GM21619 (cell line): ENCODE results near the gene ABHD17B.

Experiments used
- ATAC-seq: cut with Tn5 transposase; IDR thresholded peaks from one replicate; pipeline ENCODE4 v1.9.1; 2021; ENCODE audit not compliant: unreplicated experiment

ABHD17B gene

GRCh38 chr9:71879644-71880174 is 31.3 kb downstream of the ABHD17B start:
- ATAC-seq, result no peak

GRCh38 chr9:71878327-71879274 is 32.4 kb downstream of the ABHD17B start:
- ATAC-seq, result no peak

DNA sequence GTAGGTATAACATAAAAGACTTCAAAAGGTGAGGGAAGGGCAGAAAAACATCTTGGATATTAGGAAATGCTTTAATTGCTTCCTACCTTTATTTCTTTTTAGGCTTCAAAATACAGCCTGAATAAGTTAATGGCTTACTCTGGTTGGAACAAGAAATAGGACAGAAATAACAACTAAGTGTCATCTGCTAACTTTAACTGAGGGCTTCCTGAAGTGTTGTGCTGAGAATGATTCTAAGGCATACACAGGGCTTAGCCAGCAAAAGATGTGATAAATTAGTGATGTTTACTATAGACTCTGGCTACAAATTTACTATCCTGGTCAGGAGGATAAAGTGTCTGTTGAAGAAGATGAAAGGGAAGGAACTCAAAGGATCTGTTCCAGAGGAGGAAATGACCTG is 34.2 kb downstream of the ABHD17B start:
- no peak for ATAC-seq

DNA sequence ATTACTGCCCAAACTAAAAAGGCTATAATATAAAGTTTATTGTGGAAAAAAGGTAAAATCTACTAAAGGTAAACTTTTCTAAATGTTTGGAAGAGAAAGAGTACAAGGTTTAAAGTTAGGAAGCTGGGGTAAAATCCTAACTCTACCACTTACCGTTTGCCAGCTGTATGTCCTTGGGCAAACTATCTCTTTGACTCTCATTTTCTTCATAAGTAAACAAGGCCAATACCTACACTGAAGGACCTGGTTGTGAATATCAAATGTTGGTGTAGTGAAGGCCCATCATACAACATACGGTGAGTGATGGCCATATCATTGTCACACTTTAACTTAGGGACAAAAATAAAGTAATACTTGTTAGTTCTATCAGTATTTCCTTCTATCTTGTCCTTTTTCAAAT is 34.9 kb downstream of the ABHD17B start:
- ATAC-seq, result no peak

GRCh38 chr9:71875345-71875744 is 35.6 kb downstream of the ABHD17B start:
- no peak for ATAC-seq

DNA sequence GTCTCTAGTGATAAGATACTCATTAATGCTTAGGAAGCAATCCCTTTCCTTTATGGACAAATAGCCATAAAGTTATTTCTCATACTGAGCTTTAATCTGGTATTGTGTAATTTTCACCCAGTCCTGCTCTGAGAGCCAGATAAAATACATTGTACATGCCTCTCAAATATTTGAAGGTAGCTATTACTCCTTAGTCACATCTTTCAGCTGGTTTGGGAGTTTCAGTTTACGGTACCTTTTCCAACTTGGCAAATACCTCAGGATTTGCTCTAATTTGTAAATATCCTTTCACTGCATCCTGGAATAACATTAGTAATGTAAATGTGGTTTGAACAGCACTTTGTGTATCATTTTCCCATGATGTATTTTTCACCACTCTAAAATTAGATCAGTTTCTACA is 47.4 kb downstream of the ABHD17B start:
- no peak for ATAC-seq

DNA sequence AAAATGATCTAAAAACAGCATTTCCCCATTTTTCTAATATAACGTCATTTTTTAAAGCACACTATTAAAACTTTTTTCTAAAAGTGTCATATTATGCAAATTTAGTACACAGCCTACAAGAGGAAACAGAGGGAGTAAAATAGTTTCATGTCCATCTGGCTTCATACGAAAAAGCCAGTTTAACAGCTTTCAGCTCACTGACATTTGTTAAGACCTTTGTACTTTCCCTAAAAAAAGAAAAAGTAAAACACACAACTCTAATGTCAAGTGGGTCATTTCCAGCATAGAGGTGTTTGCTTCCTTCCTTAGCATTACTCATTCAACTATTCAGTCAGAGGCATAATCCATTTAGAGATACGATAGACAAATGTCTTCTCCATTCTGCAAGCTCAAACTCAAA is 49.4 kb downstream of the ABHD17B start:
- no peak for ATAC-seq

GRCh38 chr9:71859939-71860338 is 51.1 kb downstream of the ABHD17B start:
- ATAC-seq, result no peak

DNA sequence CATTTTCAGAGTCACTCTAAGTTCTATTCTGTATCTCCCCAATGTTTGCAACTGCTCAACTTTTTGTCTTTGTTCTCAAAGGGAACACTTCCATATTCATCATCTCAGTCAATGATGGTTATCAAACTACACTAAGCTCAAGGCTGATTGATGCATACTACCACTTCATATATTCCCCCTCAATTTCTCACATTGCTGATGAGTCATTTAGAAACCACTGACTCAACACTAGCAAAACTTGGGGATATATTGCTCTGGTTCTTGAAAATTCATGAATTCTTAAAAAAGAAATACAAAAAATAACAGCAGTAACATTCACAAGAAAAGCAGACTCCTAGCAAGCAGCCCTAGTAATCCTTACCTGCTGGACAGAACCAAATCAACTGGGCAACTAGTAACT is 52.2 kb downstream of the ABHD17B start:
- ATAC-seq, result peak; percentile 73

GRCh38 chr9:71858102-71858798 is 52.7 kb downstream of the ABHD17B start:
- ATAC-seq, result no peak

DNA sequence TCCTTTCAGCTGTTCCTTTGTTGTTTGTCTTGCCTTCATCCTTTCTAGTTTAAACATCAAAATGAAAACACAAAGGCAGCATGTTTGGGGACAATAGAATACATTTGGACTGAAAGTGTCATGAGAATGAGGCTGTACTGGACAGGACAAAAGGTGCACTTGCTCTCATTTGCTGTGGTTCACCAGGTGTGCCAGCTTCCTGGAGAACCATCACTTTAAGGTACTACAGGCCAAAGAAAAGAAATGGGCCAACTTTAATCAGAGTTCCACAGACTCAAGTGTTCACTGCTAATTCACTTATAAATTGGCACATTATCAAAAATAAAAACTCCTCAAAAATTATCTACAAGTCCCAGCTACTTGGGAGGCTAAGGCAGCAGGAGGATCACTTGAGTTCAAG is 53.8 kb downstream of the ABHD17B start:
- ATAC-seq, result no peak

DNA sequence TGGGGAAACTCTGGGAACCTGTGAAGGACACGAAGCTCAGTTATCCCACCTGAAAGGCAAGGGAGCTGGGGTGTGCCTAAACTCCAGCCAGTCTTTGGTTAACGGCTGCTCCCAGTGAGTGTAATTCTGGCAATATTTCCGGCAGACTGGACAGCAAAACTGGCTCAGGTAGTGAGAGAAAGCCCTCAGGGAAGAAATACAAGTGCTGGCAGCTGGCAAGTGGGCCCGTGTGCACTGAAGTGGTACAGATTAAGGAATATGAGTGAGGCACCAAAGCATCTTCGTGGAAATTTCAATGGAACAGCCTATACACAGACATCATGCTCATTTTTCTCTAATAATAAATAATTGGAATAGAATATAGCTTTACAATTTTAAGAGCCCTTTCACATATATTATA is 56.2 kb downstream of the ABHD17B start:
- ATAC-seq, result no peak

GRCh38 chr9:71853084-71853483 is 57.9 kb downstream of the ABHD17B start:
- no peak for ATAC-seq

- ATAC-seq, result no peak
Measured at GRCh38 chr9:71850996-71851395, 60.0 kb downstream of the ABHD17B start.

- ATAC-seq, result no peak
Measured at GRCh38 chr9:71847892-71848291, 63.1 kb downstream of the ABHD17B start.

DNA sequence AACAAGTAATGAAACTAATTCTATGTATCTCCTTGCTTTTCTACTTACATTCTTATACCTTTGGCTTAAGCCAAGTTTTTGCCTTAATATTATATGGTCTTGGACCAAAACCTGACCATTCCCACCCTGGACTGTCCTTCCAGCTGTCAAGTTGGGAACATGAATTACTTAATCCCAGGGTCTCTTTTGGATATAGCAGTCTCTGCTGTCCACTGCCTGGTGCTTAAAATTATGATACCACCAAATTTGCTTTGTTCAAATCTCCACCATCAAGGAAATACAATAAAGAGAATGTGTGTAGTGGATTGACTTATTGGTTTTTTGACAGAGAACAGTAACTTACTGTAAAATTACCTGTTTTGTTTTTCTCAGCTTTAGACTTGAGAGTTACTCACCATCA is 66.2 kb downstream of the ABHD17B start:
- ATAC-seq, result no peak

DNA sequence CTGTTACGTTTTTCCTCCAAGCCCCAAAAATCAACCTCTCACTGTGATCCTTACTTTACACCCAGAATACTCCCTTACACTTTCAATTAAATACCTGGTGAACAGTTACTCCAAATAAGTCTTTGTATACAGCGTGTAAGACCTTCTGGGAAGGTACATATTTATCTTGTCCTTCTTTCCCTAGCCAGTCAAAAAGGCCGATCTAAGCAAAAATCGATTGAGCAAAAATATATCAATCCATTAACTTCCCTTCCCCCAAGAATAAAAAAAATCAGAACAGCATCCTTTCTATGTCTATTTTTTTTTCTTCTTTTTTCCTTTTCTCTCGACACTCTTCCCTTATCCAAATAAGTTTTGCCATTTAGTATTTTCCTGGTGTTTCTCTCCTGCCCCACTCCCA is 71.3 kb downstream of the ABHD17B start:
- ATAC-seq, result no peak

DNA sequence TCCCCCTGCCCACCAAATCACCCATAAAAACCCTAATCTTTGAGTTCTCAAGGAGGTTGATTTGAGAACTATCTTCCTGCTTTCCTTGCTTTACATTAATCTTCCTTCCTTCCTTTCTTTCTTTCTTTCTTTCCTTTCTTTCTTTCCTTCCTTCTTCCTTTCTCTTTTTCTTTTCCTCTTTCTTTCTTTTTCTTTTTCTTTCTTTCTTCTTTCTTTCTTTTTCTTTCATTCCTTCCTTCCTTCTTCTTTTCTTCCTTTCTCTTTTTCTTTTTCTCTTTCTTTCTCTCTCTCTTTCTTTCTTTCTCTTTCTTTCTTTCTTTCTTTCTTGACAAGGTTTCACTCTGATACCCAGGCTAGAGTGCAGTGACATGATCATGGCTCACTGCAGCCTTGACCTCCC is 75.4 kb downstream of the ABHD17B start:
- no peak for ATAC-seq

DNA sequence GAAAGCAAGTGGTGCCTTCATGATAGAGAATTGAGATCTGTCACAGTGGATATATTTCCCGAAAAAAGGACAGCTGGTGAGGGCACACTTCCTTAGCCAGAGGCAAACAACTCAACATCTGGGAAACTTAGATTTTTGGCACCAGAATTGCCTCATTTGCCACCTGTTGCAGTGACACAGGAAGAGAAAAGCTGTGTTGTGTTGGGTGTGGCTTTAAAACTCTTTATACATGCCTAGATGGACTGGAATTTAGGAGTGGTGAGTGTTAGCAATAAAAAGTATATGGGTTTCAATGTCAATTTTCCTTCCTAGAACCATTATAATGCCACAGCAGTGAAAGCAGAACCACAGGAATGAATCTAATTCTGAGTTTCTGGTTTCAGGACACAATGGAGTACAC is 80.1 kb downstream of the ABHD17B start:
- no peak for ATAC-seq

GRCh38 chr9:71830153-71830552 is 80.8 kb downstream of the ABHD17B start:
- no peak for ATAC-seq

DNA sequence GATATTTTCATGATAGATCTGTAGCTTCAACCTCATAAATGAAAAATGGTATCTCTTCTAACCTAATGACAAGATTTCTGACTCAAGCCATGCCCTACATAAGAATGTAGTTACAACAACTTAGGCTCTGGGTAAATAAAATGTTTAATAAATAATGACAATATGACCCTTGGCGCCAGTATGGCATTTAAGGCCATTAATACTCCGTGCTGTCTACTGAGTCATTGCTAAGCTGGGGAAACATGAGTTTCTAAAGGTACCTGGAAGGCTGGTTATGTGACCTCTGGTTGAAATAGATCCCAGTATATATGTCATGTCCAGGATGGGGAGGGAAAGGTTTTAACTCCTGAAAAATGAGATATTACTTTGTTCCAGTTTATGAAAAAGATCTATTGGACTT is 84.7 kb downstream of the ABHD17B start:
- no peak for ATAC-seq

GRCh38 chr9:71824257-71824656 is 86.7 kb downstream of the ABHD17B start:
- ATAC-seq, result no peak
